ENCODE results near the gene MAZ. TPM values are rescaled to one million over a fixed set of nuclear protein-coding genes. Genes with fewer than 3 reads are reported as not detected.
"Not testable (repeated sequence)": the region's sequence is repeated elsewhere in the genome, so short reads cannot be mapped to it uniquely, and the experiment has no call there.

Gene MAZ
- total and polyA plus RNA-seq, 4 donors = 16.0 to 272 (median 45.1) TPM

DNA sequence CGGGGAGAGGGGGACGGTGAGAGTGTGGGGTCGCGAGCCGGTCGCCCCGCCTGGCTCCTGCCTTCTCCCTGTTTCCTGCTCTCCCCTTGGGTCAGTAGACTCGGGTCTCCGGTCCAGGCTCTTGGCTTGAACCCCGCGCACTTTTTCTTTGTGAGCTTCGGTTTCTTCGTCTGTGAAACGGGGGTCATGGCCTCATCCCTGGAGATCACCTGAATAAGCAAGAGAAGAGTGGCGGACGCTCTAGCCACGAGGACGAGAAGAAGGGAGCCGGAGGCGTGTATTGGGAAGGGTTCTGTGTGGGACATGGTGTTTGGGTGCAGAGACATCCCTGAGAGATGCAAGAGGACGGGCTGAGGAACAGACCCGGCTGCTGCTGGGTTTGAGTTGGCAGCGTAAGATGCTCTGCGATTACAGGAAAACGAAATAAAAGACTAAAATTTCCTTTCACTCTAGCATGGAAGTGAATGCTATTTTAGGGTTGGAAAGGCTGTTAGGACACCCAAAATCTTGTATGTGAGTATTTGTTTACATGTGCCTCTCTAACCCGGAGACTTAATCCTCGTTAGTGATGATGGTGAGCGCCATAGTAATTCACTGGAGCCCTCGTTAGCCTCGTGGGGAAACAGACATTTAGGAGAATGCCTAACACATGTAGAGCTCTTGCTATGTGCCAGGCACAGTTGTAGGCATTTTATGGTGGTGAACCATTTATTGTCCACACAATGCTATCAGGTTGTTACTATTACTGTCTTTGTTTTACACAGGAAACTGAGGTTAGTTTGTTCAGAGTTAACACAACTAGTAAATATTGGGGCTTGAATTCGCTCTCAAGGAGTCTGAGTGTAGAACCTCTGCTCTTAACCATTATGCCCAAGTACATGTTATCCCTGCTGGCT lies 15.1 kb upstream of the MAZ start:
- Histone ChIP-seq H3K27me3 (ENCODE audit: control insufficient read depth in 4 of 4, insufficient read depth in 4 of 4, low read length in 3 of 4) (no peaks in the 10 kb centered on the region), H3K9me3 (ENCODE audit: control insufficient read depth in 4 of 4, low read length in 3 of 4) (no peaks in the 10 kb centered on the region), H3K4me3 (ENCODE audit: low read depth in 1 of 3, low read length in 3 of 3) (peak overlapping the region; percentile 68 to 91 (median 74)), H3K9ac (ENCODE audit: low read depth in 1 of 2, low read length in 2 of 2) (peak overlapping the region in 1 of 2 donors; percentile 39), H3K4me1 (ENCODE audit: control insufficient read depth in 4 of 4, insufficient read depth in 4 of 4, low read length in 3 of 4) (peaks cover 3 to 22% (median 12%) of the 10 kb centered on the region in 4 donors), H3K36me3 (ENCODE audit: control insufficient read depth in 4 of 4, insufficient read depth in 3 of 4, low read depth in 1 of 4, low read length in 3 of 4) (no peaks in the 10 kb centered on the region), H3K27ac (ENCODE audit: low read depth in 1 of 2, low read length in 2 of 2) (no peak overlapping the region)
- 3% methylated on average over 31 of the region's 31 CpGs for WGBS
- TF ChIP-seq HNF4A (conservative IDR thresholded peaks at IDR 0.05) = no peak
- no peak for DNase-seq (ENCODE audit: low spot score)

DNA sequence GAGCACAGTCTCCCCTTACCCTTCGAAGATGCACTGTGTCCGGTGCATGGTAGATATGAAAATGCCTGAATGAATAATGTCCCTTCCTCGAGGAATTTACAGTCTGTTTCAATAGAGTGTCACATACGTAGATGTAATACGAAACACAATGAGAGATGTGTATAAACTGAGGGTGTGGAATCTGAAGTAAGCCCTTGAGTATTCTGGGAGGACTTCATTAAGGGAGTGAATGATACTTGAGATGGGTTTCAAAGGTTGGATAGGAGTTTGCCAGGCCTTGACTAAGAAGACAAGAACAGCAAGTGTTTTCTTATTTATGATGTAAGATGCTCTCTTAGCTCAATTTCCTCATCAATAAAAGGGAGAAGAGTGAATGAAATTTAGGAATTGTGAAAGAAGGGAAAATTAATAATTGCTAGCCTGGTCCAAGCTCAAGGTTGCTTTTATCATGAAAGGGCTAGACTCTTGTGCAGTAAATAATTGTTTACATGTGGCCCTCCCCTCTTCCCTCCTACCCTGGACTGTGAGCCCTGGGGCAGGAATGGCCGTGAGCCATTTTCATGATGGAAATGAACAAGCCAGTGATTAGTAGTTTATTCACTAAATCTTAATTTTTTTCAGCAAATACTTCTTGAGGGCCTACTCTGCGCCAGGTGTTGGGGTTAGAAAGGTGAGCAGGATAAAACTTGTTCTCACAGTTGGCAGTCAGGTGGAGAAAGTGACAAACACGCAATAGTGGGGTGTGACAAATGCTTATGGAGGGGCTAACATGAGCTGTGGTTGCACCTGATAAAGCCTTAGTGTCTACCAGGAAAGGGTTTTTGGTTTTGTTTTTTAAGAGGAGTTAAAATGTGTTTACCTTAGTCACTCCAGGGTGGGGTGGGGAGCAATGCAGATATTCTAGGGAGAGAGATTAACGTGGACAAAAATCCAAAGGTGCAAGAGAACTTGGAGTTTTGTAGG lies 14.2 kb upstream of the MAZ start:
- TF ChIP-seq, protein P1, sequence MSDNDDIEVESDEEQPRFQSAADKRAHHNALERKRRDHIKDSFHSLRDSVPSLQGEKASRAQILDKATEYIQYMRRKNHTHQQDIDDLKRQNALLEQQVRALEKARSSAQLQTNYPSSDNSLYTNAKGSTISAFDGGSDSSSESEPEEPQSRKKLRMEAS (IDR thresholded peaks at IDR 0.05) = no peak
- no peak for TF ChIP-seq HNF4A (conservative IDR thresholded peaks at IDR 0.05)
- TF ChIP-seq, protein P2, sequence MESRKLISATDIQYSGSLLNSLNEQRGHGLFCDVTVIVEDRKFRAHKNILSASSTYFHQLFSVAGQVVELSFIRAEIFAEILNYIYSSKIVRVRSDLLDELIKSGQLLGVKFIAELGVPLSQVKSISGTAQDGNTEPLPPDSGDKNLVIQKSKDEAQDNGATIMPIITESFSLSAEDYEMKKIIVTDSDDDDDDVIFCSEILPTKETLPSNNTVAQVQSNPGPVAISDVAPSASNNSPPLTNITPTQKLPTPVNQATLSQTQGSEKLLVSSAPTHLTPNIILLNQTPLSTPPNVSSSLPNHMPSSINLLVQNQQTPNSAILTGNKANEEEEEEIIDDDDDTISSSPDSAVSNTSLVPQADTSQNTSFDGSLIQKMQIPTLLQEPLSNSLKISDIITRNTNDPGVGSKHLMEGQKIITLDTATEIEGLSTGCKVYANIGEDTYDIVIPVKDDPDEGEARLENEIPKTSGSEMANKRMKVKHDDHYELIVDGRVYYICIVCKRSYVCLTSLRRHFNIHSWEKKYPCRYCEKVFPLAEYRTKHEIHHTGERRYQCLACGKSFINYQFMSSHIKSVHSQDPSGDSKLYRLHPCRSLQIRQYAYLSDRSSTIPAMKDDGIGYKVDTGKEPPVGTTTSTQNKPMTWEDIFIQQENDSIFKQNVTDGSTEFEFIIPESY (IDR thresholded peaks at IDR 0.05) = no peak
- no peak for TF ChIP-seq SP1 (IDR thresholded peaks at IDR 0.05)
- TF ChIP-seq RXRA (IDR thresholded peaks at IDR 0.05) = no peak
- TF ChIP-seq, protein P3, sequence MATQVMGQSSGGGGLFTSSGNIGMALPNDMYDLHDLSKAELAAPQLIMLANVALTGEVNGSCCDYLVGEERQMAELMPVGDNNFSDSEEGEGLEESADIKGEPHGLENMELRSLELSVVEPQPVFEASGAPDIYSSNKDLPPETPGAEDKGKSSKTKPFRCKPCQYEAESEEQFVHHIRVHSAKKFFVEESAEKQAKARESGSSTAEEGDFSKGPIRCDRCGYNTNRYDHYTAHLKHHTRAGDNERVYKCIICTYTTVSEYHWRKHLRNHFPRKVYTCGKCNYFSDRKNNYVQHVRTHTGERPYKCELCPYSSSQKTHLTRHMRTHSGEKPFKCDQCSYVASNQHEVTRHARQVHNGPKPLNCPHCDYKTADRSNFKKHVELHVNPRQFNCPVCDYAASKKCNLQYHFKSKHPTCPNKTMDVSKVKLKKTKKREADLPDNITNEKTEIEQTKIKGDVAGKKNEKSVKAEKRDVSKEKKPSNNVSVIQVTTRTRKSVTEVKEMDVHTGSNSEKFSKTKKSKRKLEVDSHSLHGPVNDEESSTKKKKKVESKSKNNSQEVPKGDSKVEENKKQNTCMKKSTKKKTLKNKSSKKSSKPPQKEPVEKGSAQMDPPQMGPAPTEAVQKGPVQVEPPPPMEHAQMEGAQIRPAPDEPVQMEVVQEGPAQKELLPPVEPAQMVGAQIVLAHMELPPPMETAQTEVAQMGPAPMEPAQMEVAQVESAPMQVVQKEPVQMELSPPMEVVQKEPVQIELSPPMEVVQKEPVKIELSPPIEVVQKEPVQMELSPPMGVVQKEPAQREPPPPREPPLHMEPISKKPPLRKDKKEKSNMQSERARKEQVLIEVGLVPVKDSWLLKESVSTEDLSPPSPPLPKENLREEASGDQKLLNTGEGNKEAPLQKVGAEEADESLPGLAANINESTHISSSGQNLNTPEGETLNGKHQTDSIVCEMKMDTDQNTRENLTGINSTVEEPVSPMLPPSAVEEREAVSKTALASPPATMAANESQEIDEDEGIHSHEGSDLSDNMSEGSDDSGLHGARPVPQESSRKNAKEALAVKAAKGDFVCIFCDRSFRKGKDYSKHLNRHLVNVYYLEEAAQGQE (IDR thresholded peaks at IDR 0.05) = no peak
- no peak for TF ChIP-seq RAD21 (IDR thresholded peaks at IDR 0.05)
- TF ChIP-seq, protein P4, sequence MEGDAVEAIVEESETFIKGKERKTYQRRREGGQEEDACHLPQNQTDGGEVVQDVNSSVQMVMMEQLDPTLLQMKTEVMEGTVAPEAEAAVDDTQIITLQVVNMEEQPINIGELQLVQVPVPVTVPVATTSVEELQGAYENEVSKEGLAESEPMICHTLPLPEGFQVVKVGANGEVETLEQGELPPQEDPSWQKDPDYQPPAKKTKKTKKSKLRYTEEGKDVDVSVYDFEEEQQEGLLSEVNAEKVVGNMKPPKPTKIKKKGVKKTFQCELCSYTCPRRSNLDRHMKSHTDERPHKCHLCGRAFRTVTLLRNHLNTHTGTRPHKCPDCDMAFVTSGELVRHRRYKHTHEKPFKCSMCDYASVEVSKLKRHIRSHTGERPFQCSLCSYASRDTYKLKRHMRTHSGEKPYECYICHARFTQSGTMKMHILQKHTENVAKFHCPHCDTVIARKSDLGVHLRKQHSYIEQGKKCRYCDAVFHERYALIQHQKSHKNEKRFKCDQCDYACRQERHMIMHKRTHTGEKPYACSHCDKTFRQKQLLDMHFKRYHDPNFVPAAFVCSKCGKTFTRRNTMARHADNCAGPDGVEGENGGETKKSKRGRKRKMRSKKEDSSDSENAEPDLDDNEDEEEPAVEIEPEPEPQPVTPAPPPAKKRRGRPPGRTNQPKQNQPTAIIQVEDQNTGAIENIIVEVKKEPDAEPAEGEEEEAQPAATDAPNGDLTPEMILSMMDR (IDR thresholded peaks at IDR 0.05; ENCODE audit: low read depth, low read length, missing input control) = no peak
- TF ChIP-seq, protein P5, sequence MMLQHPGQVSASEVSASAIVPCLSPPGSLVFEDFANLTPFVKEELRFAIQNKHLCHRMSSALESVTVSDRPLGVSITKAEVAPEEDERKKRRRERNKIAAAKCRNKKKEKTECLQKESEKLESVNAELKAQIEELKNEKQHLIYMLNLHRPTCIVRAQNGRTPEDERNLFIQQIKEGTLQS (IDR thresholded peaks at IDR 0.05) = no peak
- no peak for TF ChIP-seq NR2F2 (IDR thresholded peaks at IDR 0.05)
- no peak for TF ChIP-seq GABPA (IDR thresholded peaks at IDR 0.05 in 1 of 2, conservative IDR thresholded peaks at IDR 0.05 in 1 of 2)
- no peak for TF ChIP-seq FOXA2 (IDR thresholded peaks at IDR 0.05)
- TF ChIP-seq HNF4G (IDR thresholded peaks at IDR 0.05) = no peak
- TF ChIP-seq EGR1 (IDR thresholded peaks at IDR 0.05; ENCODE audit: low read depth in 2 of 2) = no peak
- no peaks in the 10 kb centered on the region for H3K27me3 ChIP-seq (ENCODE audit: control insufficient read depth in 4 of 4, insufficient read depth in 4 of 4, low read length in 3 of 4)
- no peaks in the 10 kb centered on the region for H3K9me3 ChIP-seq (ENCODE audit: control insufficient read depth in 4 of 4, low read length in 3 of 4)
- peaks cover 0 to 4% (median 0%) of the 10 kb centered on the region in 4 donors for H3K36me3 ChIP-seq (ENCODE audit: control insufficient read depth in 4 of 4, insufficient read depth in 3 of 4, low read depth in 1 of 4, low read length in 3 of 4)
- H3K9ac ChIP-seq (ENCODE audit: low read depth in 1 of 2, low read length in 2 of 2) = no peak overlapping the region
- no peak for DNase-seq (ENCODE audit: low spot score)
- WGBS = 84% methylated on average over 9 of the region's 9 CpGs
- H3K27ac ChIP-seq (ENCODE audit: low read depth in 1 of 2, low read length in 2 of 2) = no peak overlapping the region
- no peak overlapping the region for H3K4me3 ChIP-seq (ENCODE audit: low read depth in 1 of 3, low read length in 3 of 3)
- H3K4me1 ChIP-seq (ENCODE audit: control insufficient read depth in 4 of 4, insufficient read depth in 4 of 4, low read length in 3 of 4) = peaks cover 3 to 22% (median 12%) of the 10 kb centered on the region in 4 donors

DNA sequence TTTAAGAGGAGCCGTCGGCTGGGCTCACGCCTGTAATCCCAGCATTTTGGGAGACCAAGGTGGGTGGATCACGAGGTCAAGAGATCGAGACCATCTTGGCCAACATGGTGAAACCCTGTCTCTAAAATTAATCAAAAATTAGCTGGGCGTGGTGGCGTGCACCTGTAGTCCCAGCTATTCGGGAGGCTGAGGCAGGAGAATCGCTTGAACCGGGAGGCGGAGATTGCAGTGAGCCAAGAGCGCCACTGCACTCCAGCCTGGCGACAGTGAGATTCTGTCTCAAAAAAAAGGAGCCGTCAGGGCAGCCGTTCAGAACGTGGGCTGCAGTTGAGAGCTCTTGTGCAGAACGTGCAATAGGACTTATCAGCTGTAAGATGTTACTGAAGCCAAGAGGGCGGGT lies 13.2 kb upstream of the MAZ start:
- H3K36me3 ChIP-seq (ENCODE audit: control insufficient read depth in 4 of 4, insufficient read depth in 3 of 4, low read depth in 1 of 4, low read length in 3 of 4); H3K27me3 ChIP-seq (ENCODE audit: control insufficient read depth in 4 of 4, insufficient read depth in 4 of 4, low read length in 3 of 4); H3K27ac ChIP-seq (ENCODE audit: low read depth in 1 of 2, low read length in 2 of 2); H3K4me3 ChIP-seq (ENCODE audit: low read depth in 1 of 3, low read length in 3 of 3); H3K9ac ChIP-seq (ENCODE audit: low read depth in 1 of 2, low read length in 2 of 2); DNase-seq (ENCODE audit: low spot score); H3K9me3 ChIP-seq (ENCODE audit: control insufficient read depth in 4 of 4, low read length in 3 of 4): not testable (repeated sequence)
- peaks cover 3 to 22% (median 12%) of the 10 kb centered on the region in 4 donors for H3K4me1 ChIP-seq (ENCODE audit: control insufficient read depth in 4 of 4, insufficient read depth in 4 of 4, low read length in 3 of 4)
- 96% methylated on average over 18 of the region's 18 CpGs for WGBS
